ENCODE measurements around the gene RAI14. TPM values are rescaled to one million over a fixed set of nuclear protein-coding genes. Genes with fewer than 3 reads are reported as not detected.
"Not testable (repeated sequence)": the region's sequence is repeated elsewhere in the genome, so short reads cannot be mapped to it uniquely, and the experiment has no call there.

RAI14 gene
- total and polyA plus RNA-seq, 3 experiments from 2014 or later, result 0.58 to 3.9 (median 3.9) TPM

DNA sequence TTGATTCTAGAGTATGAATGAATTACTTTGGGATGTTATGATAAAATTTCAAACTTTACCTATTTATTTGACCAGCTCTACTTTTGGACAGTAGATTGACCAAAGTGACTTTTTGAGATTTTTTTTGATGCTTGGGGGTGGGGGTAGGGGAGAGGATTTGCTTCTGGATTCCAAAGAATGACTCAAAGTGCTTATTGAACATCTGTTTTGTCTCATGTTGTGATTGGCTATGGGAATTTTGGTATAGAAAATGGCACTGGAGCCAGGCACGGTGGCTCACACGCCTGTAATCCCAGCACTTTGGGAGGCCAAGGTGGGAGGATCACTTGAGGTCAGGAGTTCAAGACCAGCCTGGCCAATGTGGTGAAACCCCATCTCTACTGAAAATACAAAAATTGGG is 97.1 kb downstream of the RAI14 start:
- DNase-seq; H3K36me3 ChIP-seq (ENCODE audit: insufficient read depth, low read length); H3K27ac Mint-ChIP-seq; H3K4me1 Mint-ChIP-seq; H3K4me3 Mint-ChIP-seq; H3K4me1 ChIP-seq (ENCODE audit: insufficient read depth, low read length); POLR2A ChIA-PET; H3K36me3 Mint-ChIP-seq; H3K9me3 Mint-ChIP-seq; H3K4me3 ChIP-seq (ENCODE audit: low read length); H3K27me3 ChIP-seq (ENCODE audit: insufficient read depth, low read length, poor library complexity, severe bottlenecking); H3K9me3 ChIP-seq (ENCODE audit: low read length); CTCF ChIA-PET; H3K27ac ChIP-seq (ENCODE audit: low read depth, low read length): not testable (repeated sequence)
- H3K27me3 Mint-ChIP-seq, result peaks cover 0 to 10% of the 10 kb centered on the region in 2 donors

GRCh38 chr5:34755926-34756325 is 99.8 kb downstream of the RAI14 start:
- ChIA-PET CTCF (no interaction called here), POLR2A (no interaction called here)
- Histone ChIP-seq H3K4me3 (ENCODE audit: low read length) (no peak overlapping the region), H3K9me3 (ENCODE audit: low read length) (no peaks in the 10 kb centered on the region), H3K4me1 (ENCODE audit: insufficient read depth, low read length) (no peaks in the 10 kb centered on the region), H3K27me3 (ENCODE audit: insufficient read depth, low read length, poor library complexity, severe bottlenecking) (no peaks in the 10 kb centered on the region), H3K36me3 (ENCODE audit: insufficient read depth, low read length) (no peaks in the 10 kb centered on the region), H3K27ac (ENCODE audit: low read depth, low read length) (no peak overlapping the region)
- no peak overlapping the region for H3K4me3 Mint-ChIP-seq
- no peak overlapping the region for H3K27ac Mint-ChIP-seq
- DNase-seq, result no peak
- H3K4me1 Mint-ChIP-seq, result no peaks in the 10 kb centered on the region
- no peaks in the 10 kb centered on the region for H3K36me3 Mint-ChIP-seq
- peaks cover 0 to 10% of the 10 kb centered on the region in 2 donors for H3K27me3 Mint-ChIP-seq
- H3K9me3 Mint-ChIP-seq, result peaks cover 0 to 2% (median 0%) of the 10 kb centered on the region in 5 donors

DNA sequence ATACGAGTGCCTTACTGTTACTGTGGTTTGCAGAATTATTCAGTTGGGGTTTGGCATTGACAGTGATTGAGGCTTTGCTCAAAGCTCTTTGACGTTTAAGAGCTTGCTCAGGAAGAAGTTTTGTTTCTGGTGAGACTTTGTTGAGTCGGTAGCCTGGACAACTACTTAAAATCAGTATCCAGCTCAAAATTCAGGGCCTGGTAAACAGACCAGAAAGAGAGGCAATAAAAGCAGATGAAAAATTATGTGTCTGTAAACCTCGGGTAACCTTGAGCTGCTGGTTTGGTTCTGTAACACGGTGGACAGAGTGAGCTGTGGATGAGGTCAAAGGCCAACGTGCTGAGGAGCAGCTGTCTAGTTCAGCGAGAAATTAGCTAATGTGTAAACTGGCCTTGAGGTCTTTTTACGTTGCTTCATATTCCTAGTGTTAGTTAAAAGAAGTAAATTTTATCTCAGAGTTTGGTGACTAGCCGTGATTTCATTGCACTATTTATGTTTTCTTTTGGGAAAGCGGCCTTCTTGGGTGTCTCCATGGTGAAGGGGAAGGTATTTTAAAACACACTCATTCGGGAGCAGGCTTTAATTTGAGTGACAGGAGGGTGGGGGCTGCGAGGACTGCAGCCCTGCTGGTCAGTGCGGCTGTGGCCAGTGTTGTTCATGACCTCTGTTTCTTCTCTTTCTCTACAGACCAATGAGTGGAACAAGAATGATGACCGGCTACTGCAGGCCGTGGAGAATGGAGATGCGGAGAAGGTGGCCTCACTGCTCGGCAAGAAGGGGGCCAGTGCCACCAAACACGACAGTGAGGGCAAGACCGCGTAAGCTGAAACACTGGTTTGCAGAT is 100.9 kb downstream of the RAI14 start:
- no peak overlapping the region for H3K4me3 Mint-ChIP-seq
- H3K4me1 Mint-ChIP-seq, result no peaks in the 10 kb centered on the region
- peaks cover 0 to 7% of the 10 kb centered on the region in 2 donors for H3K27me3 Mint-ChIP-seq

DNA sequence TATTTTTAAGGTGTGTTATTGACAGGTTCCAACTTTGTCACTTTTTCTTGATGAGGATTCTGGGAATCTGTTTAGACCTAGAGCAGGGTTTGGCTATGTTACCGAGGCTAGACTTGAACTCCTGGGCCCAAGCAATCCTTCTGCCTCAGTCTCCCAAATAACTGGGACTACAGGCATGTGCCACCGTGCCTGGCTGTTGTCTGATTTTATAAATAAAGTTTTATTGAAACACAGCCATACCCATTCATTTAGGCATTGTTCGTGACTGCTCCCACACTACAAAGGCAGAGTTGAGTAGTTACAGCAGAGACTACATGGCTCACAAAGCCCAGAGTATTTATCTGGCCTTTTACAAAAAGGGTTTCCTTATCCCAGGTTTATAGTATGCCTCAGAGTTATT is 102.4 kb downstream of the RAI14 start:
- H3K4me3 ChIP-seq (ENCODE audit: low read length), result no peak overlapping the region
- no peak overlapping the region for H3K4me3 Mint-ChIP-seq
- H3K27ac ChIP-seq (ENCODE audit: low read depth, low read length), result no peak overlapping the region

More for the DNA sequence above, 100.9 kb downstream of the RAI14 start:
- H3K9me3 ChIP-seq (ENCODE audit: low read length), result no peaks in the 10 kb centered on the region
- ChIA-PET POLR2A (no interaction called here), CTCF (no interaction called here)
- H3K27me3 ChIP-seq (ENCODE audit: insufficient read depth, low read length, poor library complexity, severe bottlenecking), result no peaks in the 10 kb centered on the region
- DNase-seq, result no peak
- Mint-ChIP-seq H3K27ac (no peak overlapping the region), H3K9me3 (peaks cover 0 to 3% (median 0%) of the 10 kb centered on the region in 5 donors), H3K36me3 (no peaks in the 10 kb centered on the region)
- H3K36me3 ChIP-seq (ENCODE audit: insufficient read depth, low read length), result no peaks in the 10 kb centered on the region
- no peak overlapping the region for H3K27ac ChIP-seq (ENCODE audit: low read depth, low read length)
- H3K4me1 ChIP-seq (ENCODE audit: insufficient read depth, low read length), result no peaks in the 10 kb centered on the region
- no peak overlapping the region for H3K4me3 ChIP-seq (ENCODE audit: low read length)

GRCh38 chr5:34759213-34759612 is 103.1 kb downstream of the RAI14 start:
- H3K9me3 Mint-ChIP-seq; H3K4me3 ChIP-seq (ENCODE audit: low read length); DNase-seq; H3K4me1 Mint-ChIP-seq; H3K4me1 ChIP-seq (ENCODE audit: insufficient read depth, low read length); H3K36me3 Mint-ChIP-seq; H3K9me3 ChIP-seq (ENCODE audit: low read length); H3K36me3 ChIP-seq (ENCODE audit: insufficient read depth, low read length); H3K4me3 Mint-ChIP-seq; CTCF ChIA-PET; POLR2A ChIA-PET; H3K27ac ChIP-seq (ENCODE audit: low read depth, low read length); H3K27me3 ChIP-seq (ENCODE audit: insufficient read depth, low read length, poor library complexity, severe bottlenecking): not testable (repeated sequence)
- Mint-ChIP-seq H3K27ac (peak overlapping the region in 1 of 8 donors; percentile 28), H3K27me3 (peaks cover 1 to 11% of the 10 kb centered on the region in 2 donors)

More for the DNA sequence above, 102.4 kb downstream of the RAI14 start:
- no peaks in the 10 kb centered on the region for H3K36me3 Mint-ChIP-seq
- DNase-seq, result no peak
- ChIA-PET CTCF (no interaction called here), POLR2A (no interaction called here)
- peaks cover 0 to 2% (median 0%) of the 10 kb centered on the region in 5 donors for H3K9me3 Mint-ChIP-seq
- peaks cover under 1 to 11% of the 10 kb centered on the region in 2 donors for H3K27me3 Mint-ChIP-seq
- Histone ChIP-seq H3K27me3 (ENCODE audit: insufficient read depth, low read length, poor library complexity, severe bottlenecking) (no peaks in the 10 kb centered on the region), H3K9me3 (ENCODE audit: low read length) (no peaks in the 10 kb centered on the region), H3K36me3 (ENCODE audit: insufficient read depth, low read length) (no peaks in the 10 kb centered on the region), H3K4me1 (ENCODE audit: insufficient read depth, low read length) (no peaks in the 10 kb centered on the region)
- H3K4me1 Mint-ChIP-seq, result no peaks in the 10 kb centered on the region
- no peak overlapping the region for H3K27ac Mint-ChIP-seq

- no peaks in the 10 kb centered on the region for H3K36me3 Mint-ChIP-seq
- H3K4me3 Mint-ChIP-seq, result no peak overlapping the region
- no peak overlapping the region for H3K27ac Mint-ChIP-seq
- Histone ChIP-seq H3K4me1 (ENCODE audit: insufficient read depth, low read length) (no peaks in the 10 kb centered on the region), H3K27ac (ENCODE audit: low read depth, low read length) (no peak overlapping the region), H3K27me3 (ENCODE audit: insufficient read depth, low read length, poor library complexity, severe bottlenecking) (no peaks in the 10 kb centered on the region), H3K4me3 (ENCODE audit: low read length) (no peak overlapping the region), H3K9me3 (ENCODE audit: low read length) (no peaks in the 10 kb centered on the region), H3K36me3 (ENCODE audit: insufficient read depth, low read length) (no peaks in the 10 kb centered on the region)
- H3K27me3 Mint-ChIP-seq, result peaks cover 11 to 21% of the 10 kb centered on the region in 2 donors
- CTCF ChIA-PET, result no interaction called here
- H3K9me3 Mint-ChIP-seq, result peaks cover 0 to 2% (median 0%) of the 10 kb centered on the region in 5 donors
- POLR2A ChIA-PET, result no interaction called here
- H3K4me1 Mint-ChIP-seq, result no peaks in the 10 kb centered on the region
- no peak for DNase-seq
Observed at GRCh38 chr5:34765662-34766061, 109.5 kb downstream of the RAI14 start.

GRCh38 chr5:34767180-34767579 is 111.1 kb downstream of the RAI14 start:
- no peak overlapping the region for H3K4me3 ChIP-seq (ENCODE audit: low read length)
- ChIA-PET POLR2A (no interaction called here), CTCF (no interaction called here)
- peaks cover 11 to 26% of the 10 kb centered on the region in 2 donors for H3K27me3 Mint-ChIP-seq
- H3K27ac Mint-ChIP-seq, result no peak overlapping the region
- DNase-seq, result no peak
- H3K27ac ChIP-seq (ENCODE audit: low read depth, low read length), result no peak overlapping the region
- H3K4me1 ChIP-seq (ENCODE audit: insufficient read depth, low read length), result no peaks in the 10 kb centered on the region
- H3K4me1 Mint-ChIP-seq, result no peaks in the 10 kb centered on the region
- H3K36me3 Mint-ChIP-seq, result peaks cover 0 to 2% (median 0%) of the 10 kb centered on the region in 3 donors
- no peaks in the 10 kb centered on the region for H3K27me3 ChIP-seq (ENCODE audit: insufficient read depth, low read length, poor library complexity, severe bottlenecking)
- no peaks in the 10 kb centered on the region for H3K36me3 ChIP-seq (ENCODE audit: insufficient read depth, low read length)
- no peaks in the 10 kb centered on the region for H3K9me3 ChIP-seq (ENCODE audit: low read length)
- no peak overlapping the region for H3K4me3 Mint-ChIP-seq
- H3K9me3 Mint-ChIP-seq, result peaks cover 0 to 3% (median 0%) of the 10 kb centered on the region in 5 donors

GRCh38 chr5:34770486-34770885 is 114.4 kb downstream of the RAI14 start:
- CTCF ChIA-PET, result no interaction called here
- Mint-ChIP-seq H3K9me3 (peaks cover 1 to 19% (median 10%) of the 10 kb centered on the region in 5 donors), H3K27me3 (peaks cover 14 to 37% of the 10 kb centered on the region in 2 donors), H3K27ac (no peak overlapping the region), H3K4me3 (no peak overlapping the region), H3K4me1 (no peaks in the 10 kb centered on the region), H3K36me3 (peaks cover 0 to 2% (median 0%) of the 10 kb centered on the region in 3 donors)
- Histone ChIP-seq H3K27me3 (ENCODE audit: insufficient read depth, low read length, poor library complexity, severe bottlenecking) (no peaks in the 10 kb centered on the region), H3K4me3 (ENCODE audit: low read length) (no peak overlapping the region), H3K36me3 (ENCODE audit: insufficient read depth, low read length) (no peaks in the 10 kb centered on the region), H3K4me1 (ENCODE audit: insufficient read depth, low read length) (no peaks in the 10 kb centered on the region), H3K27ac (ENCODE audit: low read depth, low read length) (no peak overlapping the region), H3K9me3 (ENCODE audit: low read length) (no peaks in the 10 kb centered on the region)
- DNase-seq, result no peak
- POLR2A ChIA-PET, result no interaction called here
